Measurements from ENCODE around the gene ZNF304. TPM values are rescaled to one million over a fixed set of nuclear protein-coding genes. Genes with fewer than 3 reads are reported as not detected.

The ZNF304 gene
- total RNA-seq, 1 experiment from 2014 or later = 6.2 TPM

DNA sequence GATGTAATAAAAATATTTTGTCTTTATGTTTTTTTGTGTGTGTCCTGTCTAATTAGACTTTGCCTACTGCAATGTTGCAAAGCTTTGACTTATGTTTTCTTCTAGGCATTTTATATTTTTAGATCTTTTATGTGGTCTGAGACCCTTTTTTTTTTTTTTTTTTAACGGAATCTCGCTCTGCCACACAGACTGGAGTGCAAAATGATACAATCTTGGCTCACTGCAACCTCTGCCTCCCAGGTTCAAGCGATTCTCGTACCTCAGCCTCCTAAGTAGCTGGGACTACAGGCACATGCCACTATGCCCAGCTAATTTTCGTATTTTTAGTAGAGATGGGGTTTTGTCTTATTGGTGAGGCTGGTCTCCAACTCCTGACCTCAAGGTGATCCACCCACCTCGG is 8.5 kb upstream of the ZNF304 start:
- no peak overlapping the region for H3K27ac Mint-ChIP-seq (ENCODE audit: unreplicated experiment)
- H3K36me3 Mint-ChIP-seq (ENCODE audit: insufficient read depth, unreplicated experiment) = no peaks in the 10 kb centered on the region
- no TSS peak for BruUV-seq (replicated peaks)
- DNase-seq = no peak
- TF ChIP-seq CTCF (IDR thresholded peaks at IDR 0.05; ENCODE audit: unreplicated experiment) = no peak
- no peak overlapping the region for H3K4me3 Mint-ChIP-seq (ENCODE audit: low read depth, unreplicated experiment)
- no peaks in the 10 kb centered on the region for H3K4me1 Mint-ChIP-seq (ENCODE audit: low read depth, unreplicated experiment)
- CTCF ChIA-PET = no interaction called here
- no peaks in the 10 kb centered on the region for H3K27me3 Mint-ChIP-seq (ENCODE audit: unreplicated experiment)
- intact Hi-C loops (cut with micrococcal nuclease; ENCODE audit: unreplicated experiment) = no loop called here
- peaks cover 15% of the 10 kb centered on the region for H3K9me3 Mint-ChIP-seq (ENCODE audit: low read depth, unreplicated experiment)

GRCh38 chr19:57348136-57348535 is 2.9 kb upstream of the ZNF304 start:
- H3K36me3 Mint-ChIP-seq (ENCODE audit: insufficient read depth, unreplicated experiment) = peaks cover 12% of the 10 kb centered on the region
- peaks cover 15% of the 10 kb centered on the region for H3K9me3 Mint-ChIP-seq (ENCODE audit: low read depth, unreplicated experiment)
- no peaks in the 10 kb centered on the region for H3K27me3 Mint-ChIP-seq (ENCODE audit: unreplicated experiment)
- DNase-seq = no peak
- no TSS peak for BruUV-seq (replicated peaks)
- H3K27ac Mint-ChIP-seq (ENCODE audit: unreplicated experiment) = no peak overlapping the region
- TF ChIP-seq CTCF (IDR thresholded peaks at IDR 0.05; ENCODE audit: unreplicated experiment) = no peak
- H3K4me3 Mint-ChIP-seq (ENCODE audit: low read depth, unreplicated experiment) = no peak overlapping the region
- peaks cover 13% of the 10 kb centered on the region for H3K4me1 Mint-ChIP-seq (ENCODE audit: low read depth, unreplicated experiment)
- CTCF ChIA-PET = interaction anchor here (0.7 kb wide), 1 partner anchor 72 kb away, joined by 12 read pairs; no protein-coding TSS in a partner anchor
- intact Hi-C loops (cut with micrococcal nuclease; ENCODE audit: unreplicated experiment) = no loop called here

DNA sequence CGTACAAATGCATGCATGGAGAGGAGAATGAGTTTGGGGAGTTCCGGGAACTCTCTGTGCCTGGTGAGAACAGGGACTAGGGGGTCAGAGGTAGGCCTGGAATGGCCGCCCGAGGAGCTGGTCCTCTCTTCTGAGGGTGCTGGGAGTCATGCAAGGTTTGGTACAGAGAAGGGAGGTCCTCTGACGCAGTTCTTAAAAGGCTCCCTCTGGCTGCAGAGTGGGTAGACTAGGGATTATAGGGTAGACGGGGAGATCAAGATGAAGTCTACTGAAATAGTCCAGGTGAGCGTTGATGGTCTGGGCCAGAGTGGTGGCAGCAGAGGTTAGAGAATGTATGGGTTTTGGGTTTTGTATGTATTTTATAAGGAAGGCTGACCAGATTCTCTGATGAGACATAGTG is 796 bp downstream of the ZNF304 start:
- CTCF ChIA-PET = interaction anchor here (0.6 kb wide), 1 partner anchor 32 kb away, joined by 3 read pairs; the partner anchor contains the start of gene ZNF543
- H3K4me1 Mint-ChIP-seq (ENCODE audit: low read depth, unreplicated experiment) = peaks cover 13% of the 10 kb centered on the region
- H3K27ac Mint-ChIP-seq (ENCODE audit: unreplicated experiment) = peak overlapping the region; percentile 83
- H3K27me3 Mint-ChIP-seq (ENCODE audit: unreplicated experiment) = no peaks in the 10 kb centered on the region
- no TSS peak for BruUV-seq (replicated peaks)
- peak overlapping the region; percentile 88 for H3K4me3 Mint-ChIP-seq (ENCODE audit: low read depth, unreplicated experiment)
- TF ChIP-seq CTCF (IDR thresholded peaks at IDR 0.05; ENCODE audit: unreplicated experiment) = no peak
- no peak for DNase-seq
- H3K36me3 Mint-ChIP-seq (ENCODE audit: insufficient read depth, unreplicated experiment) = peaks cover 21% of the 10 kb centered on the region
- H3K9me3 Mint-ChIP-seq (ENCODE audit: low read depth, unreplicated experiment) = peaks cover 23% of the 10 kb centered on the region
- intact Hi-C loops (cut with micrococcal nuclease; ENCODE audit: unreplicated experiment) = no loop called here

GRCh38 chr19:57355916-57356315 is 4.8 kb downstream of the ZNF304 start:
- CTCF ChIA-PET = no interaction called here
- peaks cover 13% of the 10 kb centered on the region for H3K4me1 Mint-ChIP-seq (ENCODE audit: low read depth, unreplicated experiment)
- no TSS peak for BruUV-seq (replicated peaks)
- intact Hi-C loops (cut with micrococcal nuclease; ENCODE audit: unreplicated experiment) = no loop called here
- H3K36me3 Mint-ChIP-seq (ENCODE audit: insufficient read depth, unreplicated experiment) = peaks cover 19% of the 10 kb centered on the region
- no peaks in the 10 kb centered on the region for H3K27me3 Mint-ChIP-seq (ENCODE audit: unreplicated experiment)
- TF ChIP-seq CTCF (IDR thresholded peaks at IDR 0.05; ENCODE audit: unreplicated experiment) = no peak
- no peak overlapping the region for H3K27ac Mint-ChIP-seq (ENCODE audit: unreplicated experiment)
- H3K9me3 Mint-ChIP-seq (ENCODE audit: low read depth, unreplicated experiment) = peaks cover 23% of the 10 kb centered on the region
- DNase-seq = no peak
- H3K4me3 Mint-ChIP-seq (ENCODE audit: low read depth, unreplicated experiment) = no peak overlapping the region

Data from Calu3 (cell line).